ENCODE data around the gene ANXA3. TPM values are rescaled to one million over a fixed set of nuclear protein-coding genes. Genes with fewer than 3 reads are reported as not detected.

The ANXA3 gene
- polyA plus RNA-seq, 1 donor from 2014 or later, result 0.27 TPM

- no peaks in the 10 kb centered on the region for H3K27me3 ChIP-seq (ENCODE audit: insufficient read depth, low read depth, low read length)
- H3K4me3 ChIP-seq (ENCODE audit: low read length), result no peak overlapping the region
- no peaks in the 10 kb centered on the region for H4K20me1 ChIP-seq (ENCODE audit: insufficient read depth)
- no peak overlapping the region for H3K4me2 ChIP-seq (ENCODE audit: low read length)
- no peaks in the 10 kb centered on the region for H3K9me2 ChIP-seq (ENCODE audit: insufficient read depth, low read length)
- H3K9me3 ChIP-seq (ENCODE audit: low read length), result no peaks in the 10 kb centered on the region
- TF ChIP-seq EP300 (conservative IDR thresholded peaks at IDR 0.05; ENCODE audit: poor library complexity, severe bottlenecking), result no peak
- TF ChIP-seq MXI1 (conservative IDR thresholded peaks at IDR 0.05; ENCODE audit: poor library complexity, severe bottlenecking), result no peak
- TF ChIP-seq EZH2 (IDR thresholded peaks at IDR 0.05; ENCODE audit: borderline replicate concordance, insufficient read depth, low read length, poor library complexity, severe bottlenecking), result no peak
- no peak for TF ChIP-seq SMC3 (conservative IDR thresholded peaks at IDR 0.05; ENCODE audit: poor library complexity)
- no peak for TF ChIP-seq RAD21 (conservative IDR thresholded peaks at IDR 0.05)
- no peak for TF ChIP-seq REST (IDR thresholded peaks at IDR 0.05; ENCODE audit: borderline replicate concordance)
- TF ChIP-seq TAF1 (IDR thresholded peaks at IDR 0.05; ENCODE audit: low read depth), result no peak
- TF ChIP-seq CTCF (IDR thresholded peaks at IDR 0.05; ENCODE audit: poor library complexity, severe bottlenecking), result no peak
- TF ChIP-seq POLR2AphosphoS5 (IDR thresholded peaks at IDR 0.05), result no peak
- H3K79me2 ChIP-seq (replicated peaks; ENCODE audit: insufficient read depth, low read length), result no peaks in the 10 kb centered on the region
- no peaks in the 10 kb centered on the region for H3F3A ChIP-seq (ENCODE audit: insufficient read depth, low read length, poor library complexity, severe bottlenecking)
- H2AFZ ChIP-seq (ENCODE audit: low read depth, low read length), result no peak overlapping the region
- no peak overlapping the region for H3K27ac ChIP-seq (ENCODE audit: low read length)
- no peak overlapping the region for H3K9ac ChIP-seq (ENCODE audit: low read length)
- H3K36me3 ChIP-seq (ENCODE audit: insufficient read depth, low read length), result no peaks in the 10 kb centered on the region
Observed at GRCh38 chr4:78648640-78649363, 97.2 kb downstream of the ANXA3 start.

GRCh38 chr4:78650106-78651024, 98.8 kb downstream of the ANXA3 start:
- H3K36me3 ChIP-seq (ENCODE audit: insufficient read depth, low read length), result no peaks in the 10 kb centered on the region
- no peak overlapping the region for H2AFZ ChIP-seq (ENCODE audit: low read depth, low read length)
- TF ChIP-seq SMC3 (conservative IDR thresholded peaks at IDR 0.05; ENCODE audit: poor library complexity), result no peak
- TF ChIP-seq EZH2 (IDR thresholded peaks at IDR 0.05; ENCODE audit: borderline replicate concordance, insufficient read depth, low read length, poor library complexity, severe bottlenecking), result no peak
- no peak for TF ChIP-seq REST (IDR thresholded peaks at IDR 0.05; ENCODE audit: borderline replicate concordance)
- TF ChIP-seq MXI1 (conservative IDR thresholded peaks at IDR 0.05; ENCODE audit: poor library complexity, severe bottlenecking), result no peak
- no peak for TF ChIP-seq EP300 (conservative IDR thresholded peaks at IDR 0.05; ENCODE audit: poor library complexity, severe bottlenecking)
- TF ChIP-seq POLR2AphosphoS5 (IDR thresholded peaks at IDR 0.05), result no peak
- TF ChIP-seq TAF1 (IDR thresholded peaks at IDR 0.05; ENCODE audit: low read depth), result no peak
- no peak for TF ChIP-seq RAD21 (conservative IDR thresholded peaks at IDR 0.05)
- TF ChIP-seq CTCF (IDR thresholded peaks at IDR 0.05; ENCODE audit: poor library complexity, severe bottlenecking), result no peak
- no peak overlapping the region for H3K27ac ChIP-seq (ENCODE audit: low read length)
- no peak overlapping the region for H3K4me2 ChIP-seq (ENCODE audit: low read length)
- H4K20me1 ChIP-seq (ENCODE audit: insufficient read depth), result no peaks in the 10 kb centered on the region
- no peaks in the 10 kb centered on the region for H3K9me2 ChIP-seq (ENCODE audit: insufficient read depth, low read length)
- H3K27me3 ChIP-seq (ENCODE audit: insufficient read depth, low read depth, low read length), result no peaks in the 10 kb centered on the region
- H3K9ac ChIP-seq (ENCODE audit: low read length), result no peak overlapping the region
- no peaks in the 10 kb centered on the region for H3K79me2 ChIP-seq (replicated peaks; ENCODE audit: insufficient read depth, low read length)
- no peaks in the 10 kb centered on the region for H3F3A ChIP-seq (ENCODE audit: insufficient read depth, low read length, poor library complexity, severe bottlenecking)
- H3K4me3 ChIP-seq (ENCODE audit: low read length), result no peak overlapping the region
- H3K9me3 ChIP-seq (ENCODE audit: low read length), result no peaks in the 10 kb centered on the region

Measured in neural cell (in vitro differentiated cells).